T follicular helper cell (primary cell): Measurements from ENCODE around the gene GSG1L.

Source experiments
- DNase-seq: peaks from one replicate; pipeline ENCODE4 v3.0.0-alpha.2; 2020; ENCODE audit warnings: low read depth

Gene GSG1L

DNA sequence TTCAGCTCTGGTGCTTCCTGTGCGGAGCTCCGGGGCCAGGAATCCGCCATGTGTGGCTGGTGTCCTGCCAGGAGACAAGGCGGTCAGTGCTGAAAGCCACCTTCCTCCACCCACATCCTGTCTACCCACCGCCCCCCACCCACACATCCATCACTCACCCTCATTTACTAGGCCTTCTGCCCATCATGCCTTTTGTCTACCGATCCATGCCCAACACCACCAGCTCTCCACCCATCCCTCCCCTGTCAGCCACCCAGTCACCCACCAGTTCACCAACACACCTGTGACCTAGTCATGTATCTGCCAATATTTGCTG lies 272.2 kb downstream of the GSG1L start:
- no peak for DNase-seq

GRCh38 chr16:27790546-27791403 lies 272.7 kb downstream of the GSG1L start:
- DNase-seq = no peak

DNA sequence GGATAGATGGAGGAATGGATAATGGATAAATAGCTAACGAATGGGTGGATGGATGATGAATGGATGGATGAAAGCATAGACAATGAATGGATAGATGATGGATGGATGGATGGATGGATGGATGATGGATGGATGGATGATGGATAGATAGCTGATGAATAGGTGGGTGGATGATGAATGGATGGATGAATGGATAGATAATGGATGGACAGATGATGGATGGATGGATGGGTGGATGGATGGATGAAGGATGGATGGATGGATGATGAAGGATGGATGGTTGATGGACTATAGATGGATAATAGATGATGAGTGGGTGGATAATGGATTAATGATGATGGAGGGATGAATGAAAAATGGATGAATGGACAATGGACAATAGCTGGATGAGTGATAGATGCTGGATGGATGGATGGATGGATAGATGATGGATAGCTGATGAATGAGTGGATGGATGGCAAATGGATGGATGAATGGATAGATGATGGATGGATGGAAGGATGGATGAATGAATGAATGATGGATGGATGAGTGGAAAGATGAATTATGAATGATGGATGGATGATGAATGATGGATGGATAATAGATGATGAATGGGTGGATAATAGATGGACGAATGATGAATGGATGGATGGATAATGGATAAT lies 273.8 kb downstream of the GSG1L start:
- no peak for DNase-seq

DNA sequence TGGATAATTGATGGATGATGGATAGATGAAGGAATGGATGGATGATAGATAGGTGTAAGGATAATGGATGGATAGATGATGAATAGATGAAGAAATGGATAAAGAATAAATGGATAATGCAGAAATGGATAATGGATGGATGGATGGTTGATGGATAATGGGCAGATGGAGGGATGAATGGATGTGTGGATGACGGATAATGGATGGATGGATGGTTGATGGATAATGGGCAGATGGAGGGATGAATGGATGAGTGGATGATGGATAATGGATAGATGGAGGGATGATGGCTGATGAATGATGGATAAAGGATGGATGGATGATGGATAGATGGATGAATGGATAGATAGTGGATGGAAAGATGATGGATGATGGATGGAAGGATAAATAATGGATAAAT lies 274.4 kb downstream of the GSG1L start:
- no peak for DNase-seq

DNA sequence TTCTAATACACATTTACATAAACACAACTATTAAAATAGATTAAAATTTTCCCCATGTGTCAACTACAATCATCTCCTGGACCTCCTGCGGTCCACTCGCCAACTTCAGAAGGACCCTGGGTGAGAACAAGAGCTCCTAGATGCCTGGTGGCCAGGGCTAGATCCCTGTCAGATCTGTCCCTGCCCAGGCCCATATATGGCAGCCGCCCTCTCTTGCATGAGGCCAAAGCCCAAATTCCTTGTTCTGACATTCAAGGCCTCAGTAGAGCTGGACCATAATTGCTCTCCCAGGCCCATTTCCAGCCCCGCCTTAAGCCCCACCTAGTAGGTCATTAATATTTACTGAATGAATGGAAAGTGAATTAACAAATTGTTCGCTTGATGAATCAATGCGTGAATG lies 275.8 kb downstream of the GSG1L start:
- DNase-seq = no peak

DNA sequence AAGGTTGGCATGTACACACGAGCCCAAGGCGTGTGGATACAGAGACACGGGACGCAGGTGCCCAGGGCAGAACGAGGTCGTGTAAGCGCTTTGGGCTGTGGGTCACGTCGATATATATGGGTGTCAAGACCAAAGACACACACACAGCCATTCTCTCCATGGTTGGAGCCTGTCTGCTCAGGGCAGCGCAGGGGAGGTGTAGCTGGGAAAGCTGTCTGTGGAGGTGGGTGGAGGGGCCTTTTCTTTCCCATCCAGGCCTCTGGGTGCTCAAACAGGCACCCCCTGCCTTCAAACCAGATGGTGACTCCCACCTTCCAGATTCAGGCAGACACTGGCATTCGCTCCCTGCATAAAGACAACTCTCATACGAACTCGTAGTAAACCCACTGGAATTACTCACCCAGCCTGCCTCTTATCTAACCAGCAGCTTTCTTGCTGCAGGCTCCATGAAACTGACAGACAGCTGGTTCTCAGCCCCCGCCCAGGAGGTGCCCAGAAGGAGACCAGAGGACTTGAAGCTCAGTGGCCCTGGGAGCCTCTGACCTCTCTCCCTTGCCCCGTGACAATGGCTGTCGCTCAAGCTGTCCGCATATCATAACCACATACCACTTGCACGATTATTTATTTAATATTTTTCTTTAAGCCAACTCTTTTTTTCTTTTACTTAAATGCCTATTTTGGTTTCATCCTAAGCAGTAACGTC lies 276.4 kb downstream of the GSG1L start:
- no peak for DNase-seq

DNA sequence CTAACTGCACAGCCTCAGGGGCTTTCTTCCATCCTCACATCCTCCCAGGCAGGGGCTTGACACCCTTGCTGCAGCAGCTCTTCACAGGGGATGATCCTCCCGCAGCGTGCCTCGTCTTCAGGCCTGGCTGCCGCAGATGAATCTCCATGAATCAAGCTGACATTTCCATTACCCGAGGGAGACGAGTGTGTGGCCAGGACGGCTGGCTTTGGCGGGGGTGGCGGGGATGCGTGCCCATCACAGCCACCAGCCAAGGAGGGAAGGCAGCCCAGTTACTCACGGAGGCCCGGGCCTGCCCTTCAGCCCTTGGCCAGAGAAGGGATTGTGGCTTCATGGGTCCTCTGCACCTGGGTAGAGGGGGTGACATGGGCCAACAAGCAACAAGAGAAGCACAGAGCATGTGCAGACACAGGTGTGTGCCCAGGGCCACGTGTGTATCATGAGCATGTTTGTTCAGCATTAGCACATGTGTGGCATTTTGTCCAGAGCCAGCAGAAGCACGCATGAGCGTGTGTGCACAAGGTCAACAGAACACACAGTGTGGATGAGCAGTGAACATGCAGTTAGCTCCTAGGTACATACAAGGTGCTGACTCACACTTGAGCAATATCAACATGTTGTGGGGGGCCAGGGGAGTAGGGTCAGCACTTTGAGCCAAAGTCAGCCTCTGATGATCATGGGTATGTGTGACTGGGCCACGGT lies 277.1 kb downstream of the GSG1L start:
- DNase-seq = no peak

- DNase-seq = no peak
These were observed 278.2 kb downstream of the GSG1L start for GRCh38 chr16:27785307-27785678.

DNA sequence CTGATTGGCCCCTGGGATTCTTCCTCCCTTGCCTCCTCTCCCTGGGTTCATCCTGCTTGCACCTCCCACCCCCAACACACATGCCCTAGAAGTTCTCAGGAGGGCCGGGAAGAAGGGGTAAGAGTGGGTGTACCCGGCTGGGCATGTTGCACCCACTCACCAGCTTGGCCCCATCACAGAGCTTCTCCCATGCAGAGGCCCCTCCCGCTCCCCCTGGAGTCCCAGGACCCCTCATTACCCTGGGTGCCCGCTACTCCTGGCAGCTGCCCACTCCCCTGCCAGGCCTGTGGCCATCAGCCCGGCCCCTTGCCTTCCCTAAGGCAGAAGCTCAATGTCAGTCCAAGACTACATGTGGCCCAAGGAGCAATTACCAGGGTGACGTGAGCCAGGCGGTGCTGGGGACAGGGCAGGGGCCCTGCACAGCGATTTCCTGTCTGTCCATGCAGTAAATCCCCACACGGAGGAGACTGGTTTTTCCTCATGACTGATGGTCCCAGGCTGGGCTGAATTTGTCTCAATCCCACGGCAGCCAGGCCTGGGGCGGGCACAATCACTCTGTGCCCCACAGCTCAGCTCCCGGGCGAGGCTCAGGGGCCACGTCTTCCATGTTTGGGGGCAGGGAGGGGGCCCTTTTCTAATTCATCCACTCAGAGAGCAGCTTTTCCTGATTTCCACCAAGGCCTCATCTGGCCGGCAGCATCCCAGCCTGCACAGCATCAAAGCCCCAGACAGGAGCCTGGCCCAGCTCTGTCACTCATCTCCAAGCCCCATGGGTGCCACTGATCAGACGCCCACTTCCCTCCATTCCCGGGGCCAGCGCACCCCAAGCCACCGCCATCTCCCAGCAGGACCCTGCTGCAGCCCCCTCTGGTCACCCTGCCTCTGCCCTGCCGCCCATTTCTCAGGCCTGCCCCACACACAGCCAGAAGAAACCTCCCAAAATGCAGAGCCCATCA lies 278.9 kb downstream of the GSG1L start:
- DNase-seq = no peak

DNA sequence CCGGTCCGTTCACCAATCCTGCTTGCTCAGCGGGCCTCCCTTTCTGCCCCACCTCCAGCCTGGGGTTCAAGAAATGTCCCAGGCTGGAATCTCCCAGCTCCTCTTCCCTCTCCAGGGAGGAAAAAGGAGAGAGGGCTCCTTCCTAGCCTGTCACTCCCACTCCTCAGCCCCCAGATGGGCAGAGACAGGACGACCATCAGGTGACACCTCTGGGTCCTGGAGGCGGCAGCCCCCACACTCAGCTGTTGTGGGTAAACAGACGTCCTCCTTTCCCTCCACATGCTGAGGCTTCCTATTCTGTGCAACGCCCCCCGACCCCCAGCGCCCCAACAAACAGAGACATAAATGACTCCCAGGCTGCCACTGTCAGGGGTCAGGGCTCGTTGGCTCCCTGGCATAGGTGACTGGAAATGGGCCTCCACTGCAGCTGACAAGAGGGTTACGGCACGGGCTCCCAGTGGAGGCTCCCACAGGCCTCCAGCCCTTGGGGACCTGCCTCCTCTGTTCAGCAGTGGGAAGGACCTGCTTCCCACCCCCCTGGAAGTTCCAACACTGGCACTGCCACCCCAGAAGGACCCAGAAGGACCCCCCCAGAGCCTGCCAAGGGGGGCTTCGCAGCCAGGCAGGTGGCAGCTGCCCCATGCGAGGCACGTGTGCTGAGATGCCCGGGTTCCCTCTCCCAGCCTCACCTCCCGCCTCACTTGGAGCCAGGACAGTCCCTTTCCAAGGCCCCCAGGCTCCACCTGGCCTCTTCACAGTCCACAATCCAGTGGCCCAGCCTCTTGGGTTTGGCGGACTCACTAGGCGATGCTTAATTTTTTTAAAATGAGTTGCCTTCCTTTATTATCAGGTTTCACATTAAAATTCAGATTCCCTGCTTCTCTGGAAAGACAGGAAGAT lies 281.3 kb downstream of the GSG1L start:
- DNase-seq = no peak

DNA sequence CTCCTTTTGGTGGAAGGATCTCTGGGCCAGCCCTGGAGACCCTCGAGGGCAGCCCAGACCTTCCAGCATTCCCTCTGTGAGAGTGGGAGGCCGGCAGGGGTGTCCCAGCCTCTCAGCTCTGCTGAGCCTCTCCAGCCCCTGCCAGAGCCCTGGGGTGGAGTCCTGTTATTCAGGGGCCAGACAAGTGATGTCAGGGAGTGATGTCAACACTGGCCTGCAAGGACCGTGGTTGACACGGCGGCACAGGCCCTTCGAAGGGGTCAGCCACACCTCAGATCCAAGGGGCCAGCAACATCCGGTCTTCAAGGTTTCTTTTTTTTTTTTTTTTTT lies 282.4 kb downstream of the GSG1L start:
- no peak for DNase-seq

GRCh38 chr16:27780468-27781194 lies 282.9 kb downstream of the GSG1L start:
- no peak for DNase-seq

DNA sequence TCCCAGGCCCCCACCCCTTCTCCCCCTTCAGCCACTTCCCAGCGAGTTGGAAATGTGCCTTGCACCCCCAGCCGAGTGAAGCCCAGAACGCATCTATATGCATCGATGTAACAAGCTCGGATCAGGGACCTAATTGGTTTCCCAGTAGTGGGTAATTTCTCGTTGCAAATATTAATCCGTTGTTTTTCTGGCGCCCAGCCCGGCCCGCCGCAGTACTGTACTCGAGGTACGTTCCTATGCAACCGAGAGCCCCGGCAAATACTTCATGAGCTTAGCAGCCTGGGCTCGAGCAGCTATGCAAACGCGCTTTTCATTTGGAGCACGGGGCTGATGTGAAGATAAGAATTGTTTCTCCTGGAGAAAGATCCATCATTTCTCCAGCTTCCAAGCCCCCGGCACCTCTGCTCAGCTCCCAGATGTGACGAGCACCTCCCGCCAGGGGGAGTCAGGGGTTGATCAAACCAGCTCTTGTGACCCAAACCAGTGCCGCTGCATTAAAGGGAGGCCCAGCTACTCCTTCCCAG lies 283.8 kb downstream of the GSG1L start:
- DNase-seq = no peak

DNA sequence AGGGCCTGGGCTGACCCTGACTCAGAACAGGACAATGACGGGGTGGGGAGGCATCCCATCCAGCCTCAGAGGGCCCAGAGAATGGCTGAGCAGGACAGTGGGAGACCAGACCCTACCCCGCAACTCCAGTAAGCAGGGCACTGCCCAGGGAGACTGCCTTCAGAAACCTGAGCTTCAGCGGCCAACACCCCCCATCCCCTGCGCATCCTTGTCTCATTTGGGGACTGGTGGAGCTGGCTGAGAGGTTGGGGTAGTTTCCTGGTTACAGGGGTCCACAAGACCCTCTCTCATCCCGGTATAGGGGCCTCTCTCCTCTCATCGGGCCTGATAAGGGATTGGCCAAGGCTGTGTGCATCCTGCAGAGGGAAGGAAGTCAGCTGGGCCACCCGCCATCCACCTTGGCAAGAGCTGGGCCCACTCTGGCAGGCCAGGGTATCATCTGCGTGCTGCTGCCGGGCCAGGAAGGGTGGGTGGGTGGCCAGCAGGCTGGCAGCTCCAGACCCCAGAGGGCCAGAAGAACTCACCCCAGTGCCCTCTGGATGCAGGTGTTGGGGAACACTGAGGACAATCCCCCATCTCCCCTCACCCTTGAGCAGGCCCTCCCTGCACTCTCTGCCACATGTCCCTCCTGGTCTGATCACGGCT lies 284.5 kb downstream of the GSG1L start:
- no peak for DNase-seq

GRCh38 chr16:27778171-27778925 lies 285.2 kb downstream of the GSG1L start:
- DNase-seq = no peak

GRCh38 chr16:27777527-27777926 lies 286.0 kb downstream of the GSG1L start:
- DNase-seq = no peak

GRCh38 chr16:27776556-27777225 lies 286.8 kb downstream of the GSG1L start:
- no peak for DNase-seq

GRCh38 chr16:27775254-27775653 lies 288.3 kb downstream of the GSG1L start:
- DNase-seq = no peak
